ENCODE results near the gene CCL22.
"Not testable (repeated sequence)": the region's sequence is repeated elsewhere in the genome, so short reads cannot be mapped to it uniquely, and the experiment has no call there.

Gene CCL22

DNA sequence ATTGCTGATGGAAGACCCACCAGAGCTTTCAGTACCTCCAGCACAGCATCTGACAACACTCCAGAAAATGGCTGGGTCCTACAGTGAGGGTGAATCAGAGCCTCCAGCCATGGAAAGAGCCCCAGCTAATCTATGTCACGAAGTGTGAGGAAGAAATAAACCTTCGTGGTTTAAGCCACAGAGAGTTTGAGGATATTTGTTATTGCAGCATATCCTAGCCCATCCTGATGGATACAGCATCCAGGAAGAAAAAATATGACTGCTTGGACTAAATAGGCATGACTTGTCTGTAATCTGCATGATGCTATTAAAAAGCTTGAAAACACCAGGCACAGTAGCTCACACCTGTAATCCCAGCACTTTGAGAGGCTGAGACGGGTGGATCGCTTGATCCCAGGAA is 32.7 kb downstream of the CCL22 start:
- in situ Hi-C loops (cut with MboI; ENCODE audit: low sequenced_read_pairs, unreplicated experiment), result no loop called here
- no peak for DNase-seq (ENCODE audit: low spot score)
- TF ChIP-seq CTCF (IDR thresholded peaks at IDR 0.05; ENCODE audit: borderline replicate concordance, control extremely low read depth, extremely low read depth, insufficient read depth, missing control alignments), result no peak

DNA sequence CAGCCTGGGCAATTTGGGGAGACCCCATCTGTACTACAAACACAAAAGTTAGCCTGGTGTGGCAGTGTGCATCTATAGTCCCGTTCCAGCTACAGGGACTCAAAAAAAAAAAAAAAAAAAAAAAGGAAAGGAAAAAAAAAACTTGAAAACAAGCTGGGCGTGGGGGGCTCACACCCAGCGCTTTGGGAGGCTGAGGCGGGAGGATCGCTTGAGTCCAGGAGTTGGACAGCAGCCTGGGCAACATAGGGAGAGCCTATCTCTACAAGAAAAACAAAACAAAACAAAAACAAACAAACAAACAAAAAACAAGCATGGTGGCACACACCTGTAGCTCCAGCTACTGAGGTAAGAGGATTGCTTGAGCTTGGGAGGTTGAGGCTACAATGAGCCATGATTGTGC is 33.1 kb downstream of the CCL22 start:
- no peak for DNase-seq (ENCODE audit: low spot score)
- in situ Hi-C loops (cut with MboI; ENCODE audit: low sequenced_read_pairs, unreplicated experiment), result no loop called here
- no peak for TF ChIP-seq CTCF (IDR thresholded peaks at IDR 0.05; ENCODE audit: borderline replicate concordance, control extremely low read depth, extremely low read depth, insufficient read depth, missing control alignments)

GRCh38 chr16:57392694-57393093 is 34.1 kb downstream of the CCL22 start:
- in situ Hi-C loops (cut with MboI; ENCODE audit: low sequenced_read_pairs, unreplicated experiment), result no loop called here
- no peak for TF ChIP-seq CTCF (IDR thresholded peaks at IDR 0.05; ENCODE audit: borderline replicate concordance, control extremely low read depth, extremely low read depth, insufficient read depth, missing control alignments)
- DNase-seq (ENCODE audit: low spot score), result no peak

DNA sequence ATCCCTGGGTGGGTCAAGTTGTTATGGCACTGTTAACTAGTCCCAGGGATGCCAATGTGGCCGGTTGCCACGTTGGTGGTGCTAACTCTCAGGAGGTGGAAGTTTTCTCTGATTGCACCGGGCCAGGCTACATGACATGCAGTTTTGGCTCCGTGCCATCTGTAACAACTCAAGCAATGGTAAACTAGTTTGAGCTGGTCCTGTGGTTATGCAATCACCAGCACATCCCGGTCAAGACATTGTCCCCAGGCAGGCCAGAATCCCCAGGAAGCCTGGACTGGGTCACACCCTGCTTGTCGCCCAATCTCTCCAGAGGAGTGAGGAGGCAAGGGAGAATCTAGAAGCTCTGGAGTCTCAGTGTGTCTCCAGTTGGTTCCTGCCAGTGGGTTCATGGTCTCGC is 35.9 kb downstream of the CCL22 start:
- no peak for TF ChIP-seq CTCF (IDR thresholded peaks at IDR 0.05; ENCODE audit: borderline replicate concordance, control extremely low read depth, extremely low read depth, insufficient read depth, missing control alignments)
- in situ Hi-C loops (cut with MboI; ENCODE audit: low sequenced_read_pairs, unreplicated experiment), result no loop called here
- DNase-seq (ENCODE audit: low spot score), result no peak

DNA sequence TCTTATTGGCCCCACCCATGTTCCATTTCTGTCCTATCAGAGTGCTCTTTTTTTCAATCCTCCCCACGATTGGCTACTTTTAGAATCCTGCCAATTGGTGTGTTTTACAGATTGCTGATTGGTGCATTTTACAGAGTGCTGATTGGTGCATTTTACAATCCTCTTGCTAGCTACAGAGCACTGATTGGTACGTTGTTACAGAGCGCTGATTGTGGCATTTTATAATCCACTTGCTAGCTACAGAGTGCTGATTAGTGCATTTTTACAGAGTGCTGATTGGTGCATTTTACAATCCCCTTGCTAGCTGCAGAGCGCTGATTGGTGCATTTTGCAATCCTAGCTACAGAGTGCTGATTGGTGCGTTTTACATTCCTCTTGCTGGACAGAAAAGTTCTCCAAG is 36.4 kb downstream of the CCL22 start:
- in situ Hi-C loops (cut with MboI; ENCODE audit: low sequenced_read_pairs, unreplicated experiment), result no loop called here
- TF ChIP-seq CTCF (IDR thresholded peaks at IDR 0.05; ENCODE audit: borderline replicate concordance, control extremely low read depth, extremely low read depth, insufficient read depth, missing control alignments), result no peak
- no peak for DNase-seq (ENCODE audit: low spot score)

DNA sequence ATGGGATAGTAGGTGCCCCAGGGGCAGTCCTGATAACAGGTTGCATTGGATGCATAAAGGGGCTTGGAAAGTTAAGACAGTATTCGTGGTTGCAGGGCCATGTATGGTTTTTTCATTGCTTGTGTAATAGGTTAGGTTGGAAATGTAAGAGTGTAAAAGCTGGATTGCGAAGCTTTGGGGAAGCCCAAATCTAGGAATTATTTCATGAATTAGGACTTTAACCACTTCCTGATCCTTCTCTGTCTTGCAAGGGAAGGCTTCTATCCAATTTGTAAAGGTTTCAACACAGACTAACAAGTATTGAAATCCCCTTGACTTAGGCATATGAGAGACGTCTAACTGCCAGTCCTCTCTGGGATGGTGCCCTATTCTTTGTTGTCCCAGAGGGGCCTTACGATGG is 38.2 kb downstream of the CCL22 start:
- no peak for DNase-seq (ENCODE audit: low spot score)
- in situ Hi-C loops (cut with MboI; ENCODE audit: low sequenced_read_pairs, unreplicated experiment), result no loop called here

GRCh38 chr16:57397493-57397892 is 38.9 kb downstream of the CCL22 start:
- in situ Hi-C loops (cut with MboI; ENCODE audit: low sequenced_read_pairs, unreplicated experiment); DNase-seq (ENCODE audit: low spot score): not testable (repeated sequence)

More for the DNA sequence above, 38.2 kb downstream of the CCL22 start:
- TF ChIP-seq CTCF (IDR thresholded peaks at IDR 0.05; ENCODE audit: borderline replicate concordance, control extremely low read depth, extremely low read depth, insufficient read depth, missing control alignments), result no peak

Data from GM13976 (cell line).